Measurements from ENCODE around the gene ATG5.

- TF ChIP-seq, protein P1, sequence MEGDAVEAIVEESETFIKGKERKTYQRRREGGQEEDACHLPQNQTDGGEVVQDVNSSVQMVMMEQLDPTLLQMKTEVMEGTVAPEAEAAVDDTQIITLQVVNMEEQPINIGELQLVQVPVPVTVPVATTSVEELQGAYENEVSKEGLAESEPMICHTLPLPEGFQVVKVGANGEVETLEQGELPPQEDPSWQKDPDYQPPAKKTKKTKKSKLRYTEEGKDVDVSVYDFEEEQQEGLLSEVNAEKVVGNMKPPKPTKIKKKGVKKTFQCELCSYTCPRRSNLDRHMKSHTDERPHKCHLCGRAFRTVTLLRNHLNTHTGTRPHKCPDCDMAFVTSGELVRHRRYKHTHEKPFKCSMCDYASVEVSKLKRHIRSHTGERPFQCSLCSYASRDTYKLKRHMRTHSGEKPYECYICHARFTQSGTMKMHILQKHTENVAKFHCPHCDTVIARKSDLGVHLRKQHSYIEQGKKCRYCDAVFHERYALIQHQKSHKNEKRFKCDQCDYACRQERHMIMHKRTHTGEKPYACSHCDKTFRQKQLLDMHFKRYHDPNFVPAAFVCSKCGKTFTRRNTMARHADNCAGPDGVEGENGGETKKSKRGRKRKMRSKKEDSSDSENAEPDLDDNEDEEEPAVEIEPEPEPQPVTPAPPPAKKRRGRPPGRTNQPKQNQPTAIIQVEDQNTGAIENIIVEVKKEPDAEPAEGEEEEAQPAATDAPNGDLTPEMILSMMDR (IDR thresholded peaks at IDR 0.05; ENCODE audit: insufficient read depth, low read depth, low read length): no peak
- TF ChIP-seq EZH2 (IDR thresholded peaks at IDR 0.05; ENCODE audit: insufficient read depth, low read length): no peak
These were observed 164.2 kb downstream of the ATG5 start for GRCh38 chr6:106161311-106161874.
